GM19397 (cell line): ENCODE results near the gene PLCB1.
"Not testable (repeated sequence)": the region's sequence is repeated elsewhere in the genome, so short reads cannot be mapped to it uniquely, and the experiment has no call there.

Source experiments
- ATAC-seq: cut with Tn5 transposase; IDR thresholded peaks from one replicate; pipeline ENCODE4 v1.9.1; 2021; ENCODE audit warnings: mild to moderate bottlenecking, moderate library complexity; ENCODE audit not compliant: unreplicated experiment

The PLCB1 gene

GRCh38 chr20:8853211-8853610, 721.1 kb downstream of the PLCB1 start:
- ATAC-seq, result not testable (repeated sequence)

- ATAC-seq, result peak; percentile 84
Observed at GRCh38 chr20:8853805-8854338, 721.8 kb downstream of the PLCB1 start.

DNA sequence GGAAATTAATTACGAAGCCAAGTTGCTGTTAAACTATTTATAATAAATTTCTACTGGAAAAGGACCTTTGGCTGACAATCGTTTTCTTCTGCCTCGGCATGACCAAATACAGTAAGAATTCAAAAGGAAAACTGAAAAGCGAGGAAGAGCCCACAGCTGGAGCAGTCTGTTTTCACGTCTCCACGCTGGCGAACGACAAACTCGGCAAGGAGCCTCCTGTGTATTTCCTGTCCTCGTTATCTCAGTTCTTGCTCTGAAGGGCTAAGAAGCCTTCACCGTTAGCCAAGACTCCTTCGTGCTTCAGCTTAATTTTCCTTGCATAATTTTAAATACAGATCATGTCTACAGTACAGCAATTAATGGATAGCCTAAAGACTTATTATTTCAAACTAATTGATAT, 722.5 kb downstream of the PLCB1 start:
- ATAC-seq, result no peak

DNA sequence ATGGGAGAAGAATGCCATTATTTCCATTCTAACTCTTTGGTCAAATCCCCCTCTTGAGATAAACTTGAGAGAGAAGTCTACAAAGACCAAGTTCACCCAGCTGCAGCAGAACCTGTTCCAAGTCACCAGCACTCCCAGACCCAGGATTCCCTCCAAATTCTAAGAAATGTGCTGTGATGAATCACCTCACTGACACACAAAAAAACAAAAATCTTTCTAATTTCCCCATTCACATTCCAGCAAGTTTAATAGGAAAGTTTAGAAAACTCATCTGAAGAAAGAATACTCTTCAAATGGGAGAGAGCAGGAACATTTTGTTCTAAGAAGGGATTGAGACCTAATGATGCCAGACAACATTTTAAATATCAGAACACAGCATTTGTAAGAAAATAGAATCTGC, 723.2 kb downstream of the PLCB1 start:
- ATAC-seq, result no peak

DNA sequence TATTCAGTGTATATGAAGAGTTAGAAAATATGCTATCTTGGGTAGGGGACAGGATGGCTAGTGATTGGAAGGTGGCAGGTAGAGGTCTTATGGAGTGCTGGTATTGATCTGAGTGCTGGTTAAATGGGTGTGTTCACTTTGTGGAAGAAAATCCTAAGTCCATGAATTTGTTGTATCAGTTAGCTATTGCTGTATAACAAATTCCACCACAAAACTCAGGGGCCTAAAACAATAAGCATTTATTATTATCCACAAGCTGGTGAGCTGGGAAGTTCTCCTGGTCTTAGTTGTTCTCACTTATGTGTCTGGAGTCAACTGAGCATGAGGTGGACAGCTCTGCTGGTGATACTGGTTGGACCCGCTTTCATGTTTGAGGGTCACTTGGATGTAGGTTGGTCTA, 724.6 kb downstream of the PLCB1 start:
- no peak for ATAC-seq

DNA sequence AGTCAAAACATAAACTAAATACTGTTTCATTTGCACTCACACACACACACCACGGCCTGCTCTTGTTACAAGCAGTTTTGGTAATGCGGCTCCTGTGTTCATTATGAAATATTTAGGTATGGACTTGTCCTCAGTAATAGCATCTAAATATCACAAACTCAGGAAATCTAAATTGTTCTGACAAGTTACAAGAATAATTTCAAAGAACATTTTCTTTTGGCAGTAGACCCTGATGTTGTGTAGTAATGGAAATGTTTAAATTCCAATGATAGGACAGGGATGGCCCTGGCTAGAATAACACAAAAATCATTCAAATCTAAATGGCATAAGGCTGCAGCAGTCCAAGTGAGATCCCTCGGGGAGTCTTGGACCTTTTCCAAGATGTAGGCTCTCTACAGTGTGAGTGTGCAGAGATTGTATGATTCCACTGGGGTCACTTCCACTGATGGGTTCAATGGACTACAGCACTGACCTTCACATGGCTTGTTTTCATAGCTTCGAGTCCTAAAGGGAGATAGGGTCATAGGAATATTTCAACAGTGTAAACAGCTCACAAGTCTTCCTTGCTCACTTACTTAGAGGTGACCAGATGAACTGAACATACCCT, 726.2 kb downstream of the PLCB1 start:
- ATAC-seq, result no peak

GRCh38 chr20:8860011-8860495, 728.0 kb downstream of the PLCB1 start:
- ATAC-seq, result peak; percentile 76

- ATAC-seq, result no peak
Observed at GRCh38 chr20:8862092-8862491, 730.0 kb downstream of the PLCB1 start.

GRCh38 chr20:8865636-8866035, 733.6 kb downstream of the PLCB1 start:
- ATAC-seq, result no peak

DNA sequence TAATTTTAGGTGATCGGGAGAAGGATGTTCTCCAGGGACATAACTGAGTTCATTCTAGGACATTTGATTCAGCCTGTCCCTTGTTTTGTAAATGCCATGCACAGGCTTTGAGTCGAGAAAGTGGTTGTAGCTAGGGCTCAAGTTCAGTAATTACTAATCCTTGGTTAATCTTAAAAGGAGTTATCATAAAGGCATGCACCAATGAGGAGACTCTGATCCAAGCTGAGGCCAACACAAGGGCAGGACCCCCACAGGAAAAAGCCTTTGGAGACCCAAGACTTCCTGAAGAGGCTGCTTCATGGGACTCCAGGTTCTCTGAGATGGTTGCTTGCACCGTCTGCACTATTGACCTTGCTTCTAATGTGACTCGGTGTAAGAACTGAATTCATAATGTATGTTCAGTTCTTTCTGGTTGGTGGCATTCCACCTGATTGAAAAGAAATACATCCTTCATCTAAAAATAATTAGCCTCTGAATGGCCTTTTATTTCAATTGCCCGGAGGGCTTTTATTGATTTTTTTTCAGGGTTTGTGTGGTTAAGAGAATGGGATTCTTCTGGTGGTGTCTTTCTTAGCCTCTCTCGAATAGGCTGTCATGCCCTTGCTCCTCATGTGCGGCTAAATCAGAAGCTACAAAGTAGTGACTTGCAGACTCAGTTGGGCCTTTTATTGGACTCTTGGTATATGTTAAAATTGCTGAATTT, 735.1 kb downstream of the PLCB1 start:
- ATAC-seq, result no peak

DNA sequence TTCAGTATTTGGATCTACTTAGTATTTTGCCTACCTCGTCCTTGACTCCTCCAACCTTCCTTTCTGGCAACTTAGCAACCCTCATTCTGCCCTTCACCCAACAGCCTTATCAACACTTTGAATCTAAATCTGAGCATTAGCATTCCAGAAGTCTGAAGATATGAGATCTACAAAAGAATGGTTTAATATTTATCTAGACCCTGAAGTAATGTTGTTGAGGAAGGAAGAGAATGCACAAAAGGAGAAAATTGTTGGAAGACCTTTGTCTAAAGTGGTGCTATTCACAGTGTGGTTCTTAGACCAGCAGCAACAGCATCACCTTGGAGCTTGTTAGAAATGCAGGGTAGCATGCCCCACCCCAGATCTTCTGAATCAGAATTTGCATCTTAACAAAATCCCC, 738.6 kb downstream of the PLCB1 start:
- no peak for ATAC-seq

- ATAC-seq, result no peak
Observed at GRCh38 chr20:8874437-8874836, 742.4 kb downstream of the PLCB1 start.

- ATAC-seq, result no peak
Observed at GRCh38 chr20:8875586-8875985, 743.5 kb downstream of the PLCB1 start.

- no peak for ATAC-seq
Observed at GRCh38 chr20:8876366-8876765, 744.3 kb downstream of the PLCB1 start.

GRCh38 chr20:8877294-8877693, 745.2 kb downstream of the PLCB1 start:
- ATAC-seq, result no peak

DNA sequence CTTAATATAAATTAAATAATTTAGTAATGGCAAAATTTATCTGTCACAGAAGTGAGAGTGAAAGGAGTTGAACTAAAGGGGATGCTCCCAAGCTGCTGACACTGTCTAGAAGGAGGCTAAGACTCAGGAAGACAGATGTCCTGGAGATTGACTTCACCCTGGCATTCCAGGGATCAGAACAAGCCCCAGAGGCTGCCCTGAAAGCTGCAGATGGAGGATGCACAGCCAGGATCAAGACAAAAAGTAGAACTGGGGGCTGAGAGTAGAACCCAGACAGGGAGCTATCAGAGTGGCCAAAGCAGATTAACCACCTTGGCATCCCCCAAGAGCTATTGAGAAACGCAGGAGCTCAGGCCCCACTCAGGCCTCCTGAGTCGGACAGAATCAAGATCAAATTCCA, 747.6 kb downstream of the PLCB1 start:
- ATAC-seq, result no peak

DNA sequence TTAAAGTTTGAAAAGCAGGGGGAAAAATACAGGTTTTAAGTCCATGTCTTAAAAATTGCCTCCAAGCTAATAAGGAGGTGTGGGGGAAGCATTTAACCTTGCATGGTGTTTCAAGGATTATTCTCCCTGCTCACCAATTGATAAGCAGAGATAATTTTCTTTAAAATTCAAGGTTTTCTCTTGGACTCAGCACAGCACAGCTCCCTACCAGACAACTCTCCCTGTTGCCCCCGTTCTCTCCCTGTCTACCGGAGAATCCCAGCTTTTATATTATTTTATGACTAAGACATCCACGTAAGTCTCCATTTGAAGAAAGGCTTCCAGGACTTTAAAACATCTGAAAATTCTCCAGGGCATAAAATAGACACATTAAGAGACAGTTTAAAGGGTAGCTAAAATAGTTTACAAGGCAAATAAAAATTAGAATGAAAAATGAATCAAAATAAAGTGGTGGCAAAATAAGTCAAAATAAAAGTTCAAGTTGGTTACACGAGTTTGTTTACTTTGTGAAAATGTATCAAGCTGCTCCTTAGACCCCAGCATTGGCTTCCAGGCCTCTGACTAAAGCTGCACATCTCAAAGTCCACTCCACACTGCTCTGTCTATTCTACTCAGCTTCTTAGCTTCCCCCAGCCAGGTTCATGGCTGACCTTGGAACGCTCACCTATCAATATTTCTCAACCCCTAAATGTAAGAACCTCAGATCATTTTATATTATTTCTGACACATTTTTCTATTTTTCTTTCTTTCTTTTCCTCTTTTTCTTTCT, 748.2 kb downstream of the PLCB1 start:
- ATAC-seq, result no peak

DNA sequence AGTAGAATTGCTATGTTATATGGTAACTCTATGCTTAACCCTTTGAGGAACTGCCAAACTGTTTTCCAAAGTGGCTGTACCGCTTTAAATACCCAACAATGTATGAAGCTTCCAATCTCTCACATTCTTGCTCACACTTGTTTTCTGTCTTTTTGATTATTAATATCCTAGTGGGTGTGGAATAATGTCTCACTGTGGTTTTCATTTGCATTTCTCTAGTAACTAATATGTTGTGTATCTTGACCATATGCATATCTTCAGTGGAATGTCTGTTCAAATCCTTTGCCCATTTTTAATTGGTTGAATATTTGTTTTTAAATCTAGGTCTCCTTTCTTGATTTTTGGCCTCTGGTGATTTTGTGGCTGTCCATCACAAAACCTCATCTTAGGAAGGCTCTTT, 759.0 kb downstream of the PLCB1 start:
- no peak for ATAC-seq

DNA sequence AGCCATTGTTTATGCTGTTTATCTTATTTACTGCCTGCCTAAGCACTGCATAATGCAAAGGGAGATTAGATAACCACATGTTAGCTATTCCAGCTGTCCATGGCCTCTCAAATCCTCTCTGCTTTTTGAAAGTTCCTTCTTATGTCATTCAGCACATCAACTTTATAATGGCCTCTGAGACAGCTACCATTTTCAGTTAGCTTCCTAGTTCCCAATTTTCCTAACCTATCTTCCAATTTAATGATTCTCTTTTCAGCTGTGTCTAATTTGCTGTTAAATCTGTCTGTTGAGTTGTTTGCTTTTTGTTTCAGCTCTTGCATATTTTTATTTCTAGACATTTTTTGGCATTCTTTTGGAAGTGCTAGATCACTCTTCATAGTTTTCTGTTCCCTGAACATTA, 763.4 kb downstream of the PLCB1 start:
- no peak for ATAC-seq

GRCh38 chr20:8898823-8899222, 766.8 kb downstream of the PLCB1 start:
- ATAC-seq, result no peak

GRCh38 chr20:8901237-8902025, 769.4 kb downstream of the PLCB1 start:
- no peak for ATAC-seq
